Naive B cell (primary cell): ENCODE data around the gene FRMD4A. TPM values are rescaled to one million over a fixed set of nuclear protein-coding genes. Genes with fewer than 3 reads are reported as not detected.
"Not testable (repeated sequence)": the region's sequence is repeated elsewhere in the genome, so short reads cannot be mapped to it uniquely, and the experiment has no call there.

Source experiments
- ATAC-seq, 2 donors: fragments of 150-1000 bp; cut with Tn5 transposase; 2 replicates each; pipeline ENCODE4 v1.10.0; 2021; ENCODE audit warnings: low read depth in 2 of 2, mild to moderate bottlenecking in 2 of 2, moderate library complexity in 2 of 2
- DNase-seq: peaks from one replicate; pipeline ENCODE4 v3.0.0; 2022
- H3K27ac Mint-ChIP-seq, 6 donors: one replicate each; pipeline ENCODE4 v1.8.0; 2020 to 2022; ENCODE audit warnings: mild to moderate bottlenecking in 6 of 6, mixed read lengths in 6 of 6, moderate library complexity in 5 of 6, inconsistent platforms in 2 of 6
- H3K27me3 Mint-ChIP-seq, 3 donors: one replicate each; pipeline ENCODE4 v1.8.0; 2021 to 2022; ENCODE audit warnings: mixed read lengths in 3 of 3, mild to moderate bottlenecking in 1 of 3
- H3K36me3 Mint-ChIP-seq, 2 donors: one replicate each; pipeline ENCODE4 v1.8.0; 2020 to 2022; ENCODE audit warnings: mixed read lengths in 2 of 2, inconsistent platforms in 1 of 2, mild to moderate bottlenecking in 1 of 2
- H3K4me1 Mint-ChIP-seq, 3 donors: one replicate each; pipeline ENCODE4 v1.8.0; 2020 to 2022; ENCODE audit warnings: mixed read lengths in 3 of 3, inconsistent platforms in 1 of 3, mild to moderate bottlenecking in 1 of 3, moderate library complexity in 1 of 3
- H3K4me3 Mint-ChIP-seq, 8 donors: one replicate each; pipeline ENCODE4 v1.8.0; 2020 to 2022; ENCODE audit warnings: mild to moderate bottlenecking in 8 of 8, mixed read lengths in 8 of 8, moderate library complexity in 8 of 8, inconsistent platforms in 2 of 8
- H3K9me3 Mint-ChIP-seq, 7 donors: one replicate each; pipeline ENCODE4 v1.8.0; 2020 to 2022; ENCODE audit warnings: mixed read lengths in 7 of 7, mild to moderate bottlenecking in 5 of 7, inconsistent platforms in 2 of 7, moderate library complexity in 1 of 7
- polyA plus RNA-seq, 6 donors: library from polyadenylated mRNA; unstranded; fragments of 300-500 nt; fragmentation: Illumina TruSeq; gene quantifications; one replicate each; pipeline ENCODE4 v1.2.3, GENCODE V29; 2021; ENCODE audit warnings: low read depth in 6 of 6

FRMD4A gene
- polyA plus RNA-seq, 6 donors from 2014 or later = 0.09 to 0.20 (median 0.10) TPM; not detected in 3

DNA sequence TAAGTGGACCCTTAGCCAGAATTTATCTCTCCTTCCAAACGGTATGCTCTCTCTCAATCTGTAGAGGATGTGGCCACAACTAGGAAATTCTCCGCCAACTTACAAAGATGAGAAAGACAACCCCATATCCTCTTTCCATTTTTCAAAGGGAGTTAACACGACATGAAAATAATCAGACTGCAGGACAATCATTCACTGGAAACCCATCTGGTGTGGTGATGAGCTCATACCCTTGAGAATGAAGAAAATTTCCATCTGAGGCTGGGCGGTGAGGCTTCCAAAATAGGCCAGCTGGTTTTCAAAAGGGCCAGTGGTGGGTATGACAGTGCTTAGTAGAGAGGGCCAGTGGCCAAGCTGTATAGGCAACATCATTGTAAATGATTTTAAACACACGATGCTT lies 369.6 kb downstream of the FRMD4A start:
- Mint-ChIP-seq H3K27ac (no peak overlapping the region), H3K4me1 (no peaks in the 10 kb centered on the region), H3K4me3 (no peak overlapping the region), H3K27me3 (peaks cover 24 to 38% (median 35%) of the 10 kb centered on the region in 3 donors), H3K36me3 (no peaks in the 10 kb centered on the region), H3K9me3 (no peaks in the 10 kb centered on the region)
- DNase-seq (no peak), ATAC-seq (no peak)

- H3K27me3 Mint-ChIP-seq = peaks cover 24 to 38% (median 34%) of the 10 kb centered on the region in 3 donors
- H3K4me3 Mint-ChIP-seq = no peak overlapping the region
- H3K36me3 Mint-ChIP-seq = no peaks in the 10 kb centered on the region
- no peaks in the 10 kb centered on the region for H3K9me3 Mint-ChIP-seq
- H3K27ac Mint-ChIP-seq = no peak overlapping the region
- no peaks in the 10 kb centered on the region for H3K4me1 Mint-ChIP-seq
- no peak for ATAC-seq
- no peak for DNase-seq
Measured at GRCh38 chr10:13960603-13961002, 370.1 kb downstream of the FRMD4A start.

- ATAC-seq (no peak), DNase-seq (no peak)
- Mint-ChIP-seq H3K27me3 (peaks cover 24 to 34% (median 30%) of the 10 kb centered on the region in 3 donors), H3K4me1 (no peaks in the 10 kb centered on the region), H3K27ac (peak overlapping the region in 1 of 6 donors; percentile 75), H3K9me3 (no peaks in the 10 kb centered on the region), H3K4me3 (no peak overlapping the region), H3K36me3 (no peaks in the 10 kb centered on the region)
Measured at GRCh38 chr10:13959443-13960359, 371.0 kb downstream of the FRMD4A start.

- H3K9me3 Mint-ChIP-seq = peaks cover 0 to 4% (median 0%) of the 10 kb centered on the region in 7 donors
- no peak for ATAC-seq
- H3K4me3 Mint-ChIP-seq = no peak overlapping the region
- peaks cover 17 to 34% (median 26%) of the 10 kb centered on the region in 3 donors for H3K27me3 Mint-ChIP-seq
- no peak for DNase-seq
- peaks cover 0 to 4% of the 10 kb centered on the region in 2 donors for H3K36me3 Mint-ChIP-seq
- no peaks in the 10 kb centered on the region for H3K4me1 Mint-ChIP-seq
- peak overlapping the region in 2 of 6 donors; percentile 2 to 73 for H3K27ac Mint-ChIP-seq
Measured at GRCh38 chr10:13957856-13958255, 372.9 kb downstream of the FRMD4A start.

GRCh38 chr10:13956826-13957225 lies 373.9 kb downstream of the FRMD4A start:
- no peaks in the 10 kb centered on the region for H3K4me1 Mint-ChIP-seq
- peaks cover 17 to 32% (median 27%) of the 10 kb centered on the region in 3 donors for H3K27me3 Mint-ChIP-seq
- peak overlapping the region in 1 of 6 donors; percentile 24 for H3K27ac Mint-ChIP-seq
- no peak for ATAC-seq
- H3K36me3 Mint-ChIP-seq = peaks cover 0 to 4% of the 10 kb centered on the region in 2 donors
- peaks cover 0 to 4% (median 0%) of the 10 kb centered on the region in 7 donors for H3K9me3 Mint-ChIP-seq
- H3K4me3 Mint-ChIP-seq = no peak overlapping the region
- DNase-seq = no peak

- Mint-ChIP-seq H3K4me3 (no peak overlapping the region), H3K9me3 (peaks cover 0 to 12% (median 6%) of the 10 kb centered on the region in 7 donors), H3K27ac (peak overlapping the region in 1 of 6 donors; percentile 51), H3K36me3 (peaks cover 4 to 10% of the 10 kb centered on the region in 2 donors), H3K4me1 (no peaks in the 10 kb centered on the region), H3K27me3 (peaks cover 15 to 24% (median 21%) of the 10 kb centered on the region in 3 donors)
- no peak for DNase-seq
- no peak for ATAC-seq
Measured at GRCh38 chr10:13955409-13956068, 375.2 kb downstream of the FRMD4A start.

- H3K4me1 Mint-ChIP-seq = not testable (repeated sequence)
Measured at GRCh38 chr10:13954195-13954594, 376.5 kb downstream of the FRMD4A start.

DNA sequence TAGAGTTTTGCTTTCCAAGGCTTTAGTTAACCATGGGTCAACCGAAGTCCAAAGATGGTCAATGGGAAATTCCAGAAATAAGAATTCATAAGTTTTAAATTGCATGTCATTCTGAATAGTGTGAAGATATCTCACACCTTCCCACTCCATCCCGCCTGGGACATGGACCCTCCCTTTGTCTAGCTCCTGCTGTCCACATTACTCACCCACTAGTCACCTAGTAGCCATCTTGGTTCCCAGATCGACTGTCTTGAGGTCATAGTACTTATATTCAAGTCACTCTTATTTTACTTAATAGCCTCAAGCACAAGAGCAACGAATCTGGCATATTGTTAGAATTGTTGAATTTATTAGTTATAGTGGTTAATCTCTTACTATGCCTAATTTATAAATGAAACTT lies 377.4 kb downstream of the FRMD4A start:
- ATAC-seq (no peak), DNase-seq (no peak)
- Mint-ChIP-seq H3K4me1 (no peaks in the 10 kb centered on the region), H3K4me3 (no peak overlapping the region), H3K27ac (no peak overlapping the region), H3K27me3 (peaks cover 18 to 26% (median 19%) of the 10 kb centered on the region in 3 donors), H3K36me3 (peaks cover 4 to 11% of the 10 kb centered on the region in 2 donors), H3K9me3 (peaks cover 0 to 16% (median 6%) of the 10 kb centered on the region in 7 donors)

More at GRCh38 chr10:13954195-13954594, 376.5 kb downstream of the FRMD4A start:
- Mint-ChIP-seq H3K36me3 (peaks cover 4 to 11% of the 10 kb centered on the region in 2 donors), H3K27me3 (peaks cover 14 to 24% (median 17%) of the 10 kb centered on the region in 3 donors), H3K9me3 (peaks cover 0 to 16% (median 6%) of the 10 kb centered on the region in 7 donors)
- not testable (repeated sequence) for DNase-seq, H3K4me3 Mint-ChIP-seq, H3K27ac Mint-ChIP-seq, ATAC-seq

GRCh38 chr10:13950543-13950939 lies 380.2 kb downstream of the FRMD4A start:
- H3K36me3 Mint-ChIP-seq = peaks cover 4 to 11% of the 10 kb centered on the region in 2 donors

DNA sequence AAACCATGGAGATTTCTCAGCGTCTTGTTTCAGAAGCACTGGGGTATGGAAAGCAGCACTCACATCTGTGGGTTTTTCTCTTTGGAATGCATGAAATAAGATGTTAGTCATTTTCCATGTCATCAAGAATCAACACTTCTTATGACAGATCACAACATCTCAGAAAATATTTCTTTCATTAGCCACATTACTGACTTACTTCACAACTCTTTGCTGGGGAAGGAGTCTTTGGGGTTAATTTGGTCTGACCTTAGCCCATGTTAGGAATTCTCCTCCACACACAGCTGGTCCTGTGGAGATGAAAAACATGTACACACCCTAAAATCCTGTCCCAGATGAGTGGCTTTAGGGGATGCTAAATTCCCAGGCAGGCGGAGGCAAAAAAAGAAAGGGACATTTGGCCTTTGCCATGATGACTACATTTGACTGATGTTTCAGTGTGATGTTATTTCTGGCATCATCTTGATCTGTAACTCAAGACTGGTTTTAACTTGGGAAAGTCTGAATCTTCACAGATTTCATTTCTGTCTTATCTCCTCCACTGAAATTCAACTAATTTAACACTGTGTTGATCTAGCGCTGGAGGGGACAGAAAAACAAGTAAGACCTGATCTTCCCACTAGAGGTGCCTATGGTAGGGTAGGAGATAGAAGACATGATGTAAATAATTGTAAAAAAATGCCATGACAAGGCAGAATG lies 380.7 kb downstream of the FRMD4A start:
- Mint-ChIP-seq H3K9me3 (peaks cover 0 to 16% (median 6%) of the 10 kb centered on the region in 7 donors), H3K36me3 (peaks cover 4 to 11% of the 10 kb centered on the region in 2 donors), H3K4me1 (no peaks in the 10 kb centered on the region), H3K27me3 (peaks cover 9 to 31% (median 31%) of the 10 kb centered on the region in 3 donors), H3K27ac (no peak overlapping the region), H3K4me3 (no peak overlapping the region)
- ATAC-seq (no peak), DNase-seq (no peak)

More at GRCh38 chr10:13950543-13950939, 380.2 kb downstream of the FRMD4A start:
- H3K4me3 Mint-ChIP-seq = no peak overlapping the region
- DNase-seq (no peak), ATAC-seq (no peak)
- peaks cover 0 to 16% (median 6%) of the 10 kb centered on the region in 7 donors for H3K9me3 Mint-ChIP-seq
- H3K27ac Mint-ChIP-seq = no peak overlapping the region
- no peaks in the 10 kb centered on the region for H3K4me1 Mint-ChIP-seq
- peaks cover 9 to 31% (median 31%) of the 10 kb centered on the region in 3 donors for H3K27me3 Mint-ChIP-seq

- H3K4me3 Mint-ChIP-seq = no peak overlapping the region
- peak overlapping the region in 1 of 6 donors; percentile 38 for H3K27ac Mint-ChIP-seq
- ATAC-seq = no peak
Measured at GRCh38 chr10:13946209-13946460, 384.6 kb downstream of the FRMD4A start.

GRCh38 chr10:13945390-13946208 lies 385.1 kb downstream of the FRMD4A start:
- no peak for ATAC-seq
- no peak for DNase-seq
- Mint-ChIP-seq H3K27me3 (peaks cover 11 to 27% (median 21%) of the 10 kb centered on the region in 3 donors), H3K27ac (peak overlapping the region in 1 of 6 donors; percentile 38), H3K9me3 (peaks cover 0 to 8% (median 2%) of the 10 kb centered on the region in 7 donors), H3K36me3 (peaks cover 2% of the 10 kb centered on the region in 2 donors), H3K4me1 (no peaks in the 10 kb centered on the region), H3K4me3 (no peak overlapping the region)

More at GRCh38 chr10:13946209-13946460, 384.6 kb downstream of the FRMD4A start:
- Mint-ChIP-seq H3K27me3 (peaks cover 9 to 33% (median 26%) of the 10 kb centered on the region in 3 donors), H3K9me3 (peaks cover 0 to 12% (median 3%) of the 10 kb centered on the region in 7 donors), H3K4me1 (no peaks in the 10 kb centered on the region), H3K36me3 (peaks cover 0 to 7% of the 10 kb centered on the region in 2 donors)
- no peak for DNase-seq
